Liver (tissue), 9 donors: Measurements from ENCODE around the gene NKX1-1. TPM values are rescaled to one million over a fixed set of nuclear protein-coding genes. Genes with fewer than 3 reads are reported as not detected.

Experiments used
- DNase-seq: peaks from one replicate; pipeline ENCODE4 v3.0.0-alpha.2; 2017; ENCODE audit warnings: low spot score
- H3K27ac ChIP-seq, 2 donors: one replicate each; pipeline ENCODE4 v1.7.0; 2013; ENCODE audit warnings: inconsistent platforms in 2 of 2, low read length in 2 of 2, control low read depth in 1 of 2, low read depth in 1 of 2, mild to moderate bottlenecking in 1 of 2
- H3K27me3 ChIP-seq, 4 donors: one replicate each; pipeline versions ENCODE4 v1.6.1 to v1.7.0; 2013; ENCODE audit warnings: low read length in 3 of 4, inconsistent platforms in 1 of 4, mild to moderate bottlenecking in 1 of 4, moderate library complexity in 1 of 4; ENCODE audit not compliant: control insufficient read depth in 4 of 4, insufficient read depth in 4 of 4
- H3K36me3 ChIP-seq, 4 donors: one replicate each; pipeline versions ENCODE4 v1.6.1 to v1.7.0; 2013; ENCODE audit warnings: low read length in 3 of 4, mild to moderate bottlenecking in 3 of 4, low read depth in 1 of 4, moderate library complexity in 1 of 4; ENCODE audit not compliant: control insufficient read depth in 4 of 4, insufficient read depth in 3 of 4
- H3K4me1 ChIP-seq, 4 donors: one replicate each; pipeline versions ENCODE4 v1.6.1 to v1.7.0; 2013; ENCODE audit warnings: low read length in 3 of 4, mild to moderate bottlenecking in 3 of 4, moderate library complexity in 1 of 4; ENCODE audit not compliant: control insufficient read depth in 4 of 4, insufficient read depth in 4 of 4
- H3K4me3 ChIP-seq, 3 donors: one replicate each; pipeline versions ENCODE4 v1.6.1 to v1.7.0; 2013; ENCODE audit warnings: low read length in 3 of 3, control low read depth in 1 of 3, low read depth in 1 of 3, mild to moderate bottlenecking in 1 of 3
- H3K9ac ChIP-seq, 2 donors: one replicate each; pipeline ENCODE4 v1.7.0; 2013; ENCODE audit warnings: low read length in 2 of 2, mild to moderate bottlenecking in 2 of 2, moderate library complexity in 2 of 2, control low read depth in 1 of 2, low read depth in 1 of 2
- H3K9me3 ChIP-seq, 4 donors: one replicate each; pipeline versions ENCODE4 v1.6.1 to v1.7.0; 2013; ENCODE audit warnings: low read length in 3 of 4; ENCODE audit not compliant: control insufficient read depth in 4 of 4
- EGR1 ChIP-seq, 2 donors: IDR thresholded peaks; 2 replicates each; pipeline ENCODE4 v1.6.1; 2016 to 2018; ENCODE audit warnings: antibody characterized with exemption in 2 of 2, low read depth in 2 of 2
- FOXA1 ChIP-seq: IDR thresholded peaks from 2 replicates; pipeline ENCODE4 v1.6.1; 2016; ENCODE audit warnings: antibody characterized with exemption
- FOXA2 ChIP-seq: IDR thresholded peaks from 2 replicates; pipeline ENCODE4 v1.6.1; 2016; ENCODE audit warnings: antibody characterized with exemption
- GABPA ChIP-seq, 2 donors: IDR thresholded peaks in 1 of 2; conservative IDR thresholded peaks in 1 of 2; 2 replicates each; pipeline ENCODE4 v1.6.1; 2016; ENCODE audit warnings: antibody characterized with exemption in 2 of 2, mild to moderate bottlenecking in 1 of 2, moderate library complexity in 1 of 2
- HNF4A ChIP-seq, 2 donors: conservative IDR thresholded peaks; 2 replicates each; pipeline ENCODE4 v1.6.1; 2016; ENCODE audit warnings: antibody characterized with exemption in 2 of 2, mild to moderate bottlenecking in 2 of 2
- HNF4G ChIP-seq: IDR thresholded peaks from 2 replicates; pipeline ENCODE4 v1.6.1; 2016; ENCODE audit warnings: antibody characterized with exemption
- JUND ChIP-seq, 2 donors: IDR thresholded peaks; 2 replicates each; pipeline ENCODE4 v1.6.1; 2016; ENCODE audit warnings: antibody characterized with exemption in 2 of 2
- RAD21 ChIP-seq, 2 donors: IDR thresholded peaks; 2 replicates each; pipeline ENCODE4 v1.6.1; 2016; ENCODE audit warnings: antibody characterized with exemption in 2 of 2, mild to moderate bottlenecking in 2 of 2
- SP1 ChIP-seq: IDR thresholded peaks from 2 replicates; pipeline ENCODE4 v1.6.1; 2018; ENCODE audit warnings: antibody characterized with exemption, mild to moderate bottlenecking
- TAF1 ChIP-seq: conservative IDR thresholded peaks from 2 replicates; pipeline ENCODE4 v1.6.1; 2016; ENCODE audit warnings: antibody characterized with exemption, mild to moderate bottlenecking
- YY1 ChIP-seq: IDR thresholded peaks from 2 replicates; pipeline ENCODE4 v1.6.1; 2016; ENCODE audit warnings: antibody characterized with exemption, mild to moderate bottlenecking
- WGBS: extraction: QIAGEN DNeasy Blood & Tissue Kit; methylation state at CpG from one replicate; pipeline ENCODE4 v1.1.7; 2013; 5-methylcytosine and 5-hydroxymethylcytosine counted together
- polyA plus RNA-seq, 2 donors: library from polyadenylated mRNA; stranded (reverse) in 1 of 2; unstranded in 1 of 2; fragments of 200-250 nt in 1 of 2; fragments of >200 nt in 1 of 2; fragmentation: Nextera tagmentation in 1 of 2; extraction: Ambion mirVana in 1 of 2; gene quantifications; one replicate each; pipeline versions ENCODE4 v1.2.1 to v1.2.3, GENCODE V29; 2013 to 2015
- total RNA-seq, 2 donors: library from RNA; depleted of rRNA; stranded (reverse); fragments of >200 nt; gene quantifications; one replicate each; pipeline ENCODE4 v1.2.3, GENCODE V29; 2014
- TF ChIP-seq, protein P1 (sequence below): fragments of 150-350 bp; IDR thresholded peaks from 2 replicates; pipeline ENCODE4 v1.5.1; 2017; ENCODE audit warnings: improper control_type of control experiment, low read depth, low read length; ENCODE audit not compliant: missing input control
- TF ChIP-seq, protein P2 (sequence below): IDR thresholded peaks from 2 replicates; pipeline ENCODE4 v1.6.1; 2016; ENCODE audit warnings: antibody characterized with exemption
- TF ChIP-seq, protein P3 (sequence below): IDR thresholded peaks from 2 replicates; pipeline ENCODE4 v1.6.1; 2016; ENCODE audit warnings: antibody characterized with exemption, mild to moderate bottlenecking
- donor health status: healthy.
- donor health status: healthy.
- donor health status: healthy.
- donor health status: healthy.
- donor health status: healthy.

The NKX1-1 gene
- total and polyA plus RNA-seq, 4 donors = not detected

- no peaks in the 10 kb centered on the region for H3K9me3 ChIP-seq
- no peaks in the 10 kb centered on the region for H3K27me3 ChIP-seq
- peaks cover 6 to 22% (median 9%) of the 10 kb centered on the region in 4 donors for H3K4me1 ChIP-seq
- no peak overlapping the region for H3K4me3 ChIP-seq
- no peak overlapping the region for H3K9ac ChIP-seq
- peaks cover 0 to 6% (median 3%) of the 10 kb centered on the region in 4 donors for H3K36me3 ChIP-seq
- WGBS = 97% methylated on average over 10 of the region's 10 CpGs
- H3K27ac ChIP-seq = no peak overlapping the region
- TF ChIP-seq RAD21 (IDR thresholded peaks at IDR 0.05) (no peak), FOXA2 (no peak), EGR1 (IDR thresholded peaks at IDR 0.05; ENCODE audit: low read depth in 2 of 2) (no peak), HNF4G (no peak), SP1 (no peak), YY1 (no peak)
- DNase-seq = no peak
These were observed 38.3 kb downstream of the NKX1-1 start for GRCh38 chr4:1367936-1368289.

- no peak overlapping the region for H3K4me3 ChIP-seq
- H3K4me1 ChIP-seq = peaks cover 6 to 22% (median 9%) of the 10 kb centered on the region in 4 donors
- H3K9me3 ChIP-seq = no peaks in the 10 kb centered on the region
- DNase-seq = no peak
- WGBS = 98% methylated on average over 17 of the region's 17 CpGs
- no peak overlapping the region for H3K27ac ChIP-seq
- peaks cover 0 to 6% (median 2%) of the 10 kb centered on the region in 4 donors for H3K36me3 ChIP-seq
- TF ChIP-seq FOXA2 = no peak
- TF ChIP-seq EGR1 (IDR thresholded peaks at IDR 0.05; ENCODE audit: low read depth in 2 of 2) = no peak
- TF ChIP-seq, protein P1, sequence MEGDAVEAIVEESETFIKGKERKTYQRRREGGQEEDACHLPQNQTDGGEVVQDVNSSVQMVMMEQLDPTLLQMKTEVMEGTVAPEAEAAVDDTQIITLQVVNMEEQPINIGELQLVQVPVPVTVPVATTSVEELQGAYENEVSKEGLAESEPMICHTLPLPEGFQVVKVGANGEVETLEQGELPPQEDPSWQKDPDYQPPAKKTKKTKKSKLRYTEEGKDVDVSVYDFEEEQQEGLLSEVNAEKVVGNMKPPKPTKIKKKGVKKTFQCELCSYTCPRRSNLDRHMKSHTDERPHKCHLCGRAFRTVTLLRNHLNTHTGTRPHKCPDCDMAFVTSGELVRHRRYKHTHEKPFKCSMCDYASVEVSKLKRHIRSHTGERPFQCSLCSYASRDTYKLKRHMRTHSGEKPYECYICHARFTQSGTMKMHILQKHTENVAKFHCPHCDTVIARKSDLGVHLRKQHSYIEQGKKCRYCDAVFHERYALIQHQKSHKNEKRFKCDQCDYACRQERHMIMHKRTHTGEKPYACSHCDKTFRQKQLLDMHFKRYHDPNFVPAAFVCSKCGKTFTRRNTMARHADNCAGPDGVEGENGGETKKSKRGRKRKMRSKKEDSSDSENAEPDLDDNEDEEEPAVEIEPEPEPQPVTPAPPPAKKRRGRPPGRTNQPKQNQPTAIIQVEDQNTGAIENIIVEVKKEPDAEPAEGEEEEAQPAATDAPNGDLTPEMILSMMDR = no peak
- TF ChIP-seq HNF4G = no peak
- TF ChIP-seq SP1 = no peak
- TF ChIP-seq, protein P2, sequence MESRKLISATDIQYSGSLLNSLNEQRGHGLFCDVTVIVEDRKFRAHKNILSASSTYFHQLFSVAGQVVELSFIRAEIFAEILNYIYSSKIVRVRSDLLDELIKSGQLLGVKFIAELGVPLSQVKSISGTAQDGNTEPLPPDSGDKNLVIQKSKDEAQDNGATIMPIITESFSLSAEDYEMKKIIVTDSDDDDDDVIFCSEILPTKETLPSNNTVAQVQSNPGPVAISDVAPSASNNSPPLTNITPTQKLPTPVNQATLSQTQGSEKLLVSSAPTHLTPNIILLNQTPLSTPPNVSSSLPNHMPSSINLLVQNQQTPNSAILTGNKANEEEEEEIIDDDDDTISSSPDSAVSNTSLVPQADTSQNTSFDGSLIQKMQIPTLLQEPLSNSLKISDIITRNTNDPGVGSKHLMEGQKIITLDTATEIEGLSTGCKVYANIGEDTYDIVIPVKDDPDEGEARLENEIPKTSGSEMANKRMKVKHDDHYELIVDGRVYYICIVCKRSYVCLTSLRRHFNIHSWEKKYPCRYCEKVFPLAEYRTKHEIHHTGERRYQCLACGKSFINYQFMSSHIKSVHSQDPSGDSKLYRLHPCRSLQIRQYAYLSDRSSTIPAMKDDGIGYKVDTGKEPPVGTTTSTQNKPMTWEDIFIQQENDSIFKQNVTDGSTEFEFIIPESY = no peak
- TF ChIP-seq HNF4A (conservative IDR thresholded peaks at IDR 0.05) = no peak
- TF ChIP-seq GABPA (IDR thresholded peaks at IDR 0.05 in 1 of 2, conservative IDR thresholded peaks at IDR 0.05 in 1 of 2) = no peak
- no peaks in the 10 kb centered on the region for H3K27me3 ChIP-seq
- no peak overlapping the region for H3K9ac ChIP-seq
These were observed 38.9 kb downstream of the NKX1-1 start for GRCh38 chr4:1367230-1367935.

DNA sequence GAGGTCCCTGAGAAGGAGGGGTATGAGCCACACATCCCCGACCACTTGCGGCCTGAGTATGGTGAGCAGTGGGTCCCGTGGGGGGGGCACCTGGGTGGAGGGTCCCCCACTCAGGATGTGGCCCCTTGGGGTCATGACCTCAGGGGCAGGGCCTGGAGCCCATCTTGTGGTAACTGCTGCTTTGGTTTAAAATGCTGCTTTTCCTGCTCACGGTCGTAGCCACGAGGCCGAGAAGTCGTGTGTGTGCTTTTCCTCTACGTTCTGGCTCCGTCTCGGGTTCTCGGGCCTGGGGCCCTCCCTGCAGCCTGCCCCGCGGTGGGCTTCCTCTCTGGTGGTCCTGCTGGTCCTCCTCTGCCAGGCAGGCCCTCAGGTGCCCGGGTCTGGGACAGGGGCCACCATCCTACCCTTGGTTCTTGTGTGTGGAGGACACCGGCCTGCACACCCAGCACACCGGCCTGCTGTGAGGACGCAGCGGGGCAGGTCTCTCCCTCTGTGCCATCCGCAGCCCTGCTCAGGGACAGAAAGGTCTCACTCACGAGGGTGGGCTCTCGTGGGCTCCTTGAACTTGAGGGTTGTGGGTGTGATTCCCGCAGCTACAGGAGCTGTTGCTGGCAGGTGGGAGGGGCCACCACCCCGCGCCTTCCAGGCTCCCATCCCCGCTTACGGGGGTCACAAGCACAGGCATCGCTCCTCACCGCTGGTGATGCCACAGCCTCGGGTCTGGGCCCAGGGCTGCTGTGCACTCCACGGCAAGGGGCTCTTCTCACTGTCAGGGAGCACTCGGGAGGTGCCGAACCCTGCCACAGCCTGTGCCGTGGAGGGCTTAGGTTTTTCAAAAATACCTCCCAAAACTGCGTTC is 39.6 kb downstream of the NKX1-1 start:
- peaks cover 0 to 6% (median under 1%) of the 10 kb centered on the region in 4 donors for H3K36me3 ChIP-seq
- no peak overlapping the region for H3K4me3 ChIP-seq
- TF ChIP-seq, protein P1 = no peak
- TF ChIP-seq FOXA2 (no peak), YY1 (no peak), SP1 (no peak), JUND (IDR thresholded peaks at IDR 0.05) (no peak), TAF1 (no peak), HNF4A (conservative IDR thresholded peaks at IDR 0.05) (no peak), EGR1 (IDR thresholded peaks at IDR 0.05; ENCODE audit: low read depth in 2 of 2) (no peak), FOXA1 (no peak)
- TF ChIP-seq, protein P3, sequence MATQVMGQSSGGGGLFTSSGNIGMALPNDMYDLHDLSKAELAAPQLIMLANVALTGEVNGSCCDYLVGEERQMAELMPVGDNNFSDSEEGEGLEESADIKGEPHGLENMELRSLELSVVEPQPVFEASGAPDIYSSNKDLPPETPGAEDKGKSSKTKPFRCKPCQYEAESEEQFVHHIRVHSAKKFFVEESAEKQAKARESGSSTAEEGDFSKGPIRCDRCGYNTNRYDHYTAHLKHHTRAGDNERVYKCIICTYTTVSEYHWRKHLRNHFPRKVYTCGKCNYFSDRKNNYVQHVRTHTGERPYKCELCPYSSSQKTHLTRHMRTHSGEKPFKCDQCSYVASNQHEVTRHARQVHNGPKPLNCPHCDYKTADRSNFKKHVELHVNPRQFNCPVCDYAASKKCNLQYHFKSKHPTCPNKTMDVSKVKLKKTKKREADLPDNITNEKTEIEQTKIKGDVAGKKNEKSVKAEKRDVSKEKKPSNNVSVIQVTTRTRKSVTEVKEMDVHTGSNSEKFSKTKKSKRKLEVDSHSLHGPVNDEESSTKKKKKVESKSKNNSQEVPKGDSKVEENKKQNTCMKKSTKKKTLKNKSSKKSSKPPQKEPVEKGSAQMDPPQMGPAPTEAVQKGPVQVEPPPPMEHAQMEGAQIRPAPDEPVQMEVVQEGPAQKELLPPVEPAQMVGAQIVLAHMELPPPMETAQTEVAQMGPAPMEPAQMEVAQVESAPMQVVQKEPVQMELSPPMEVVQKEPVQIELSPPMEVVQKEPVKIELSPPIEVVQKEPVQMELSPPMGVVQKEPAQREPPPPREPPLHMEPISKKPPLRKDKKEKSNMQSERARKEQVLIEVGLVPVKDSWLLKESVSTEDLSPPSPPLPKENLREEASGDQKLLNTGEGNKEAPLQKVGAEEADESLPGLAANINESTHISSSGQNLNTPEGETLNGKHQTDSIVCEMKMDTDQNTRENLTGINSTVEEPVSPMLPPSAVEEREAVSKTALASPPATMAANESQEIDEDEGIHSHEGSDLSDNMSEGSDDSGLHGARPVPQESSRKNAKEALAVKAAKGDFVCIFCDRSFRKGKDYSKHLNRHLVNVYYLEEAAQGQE = no peak
- no peak for DNase-seq
- H3K27ac ChIP-seq = no peak overlapping the region
- H3K27me3 ChIP-seq = no peaks in the 10 kb centered on the region
- WGBS = 97% methylated on average over 35 of the region's 35 CpGs
- peaks cover 6 to 22% (median 9%) of the 10 kb centered on the region in 4 donors for H3K4me1 ChIP-seq
- H3K9ac ChIP-seq = no peak overlapping the region
- no peaks in the 10 kb centered on the region for H3K9me3 ChIP-seq
